Sigmoid colon (tissue), 7 donors: ENCODE measurements around the gene COPS7B. TPM values are rescaled to one million over a fixed set of nuclear protein-coding genes. Genes with fewer than 3 reads are reported as not detected.
"Not testable (repeated sequence)": the region's sequence is repeated elsewhere in the genome, so short reads cannot be mapped to it uniquely, and the experiment has no call there.

Experiments
- DNase-seq: peaks from one replicate; pipeline ENCODE4 v3.0.0-alpha.2; 2019
- H3K27ac ChIP-seq, 4 donors: fragments of 200-600 bp; sonication (generic); one replicate each; pipeline ENCODE4 v1.5.1; 2016 to 2019; ENCODE audit warnings: mild to moderate bottlenecking in 1 of 4
- H3K27me3 ChIP-seq, 3 donors: fragments of 200-600 bp; sonication (generic); one replicate each; pipeline ENCODE4 v1.5.1; 2019; ENCODE audit warnings: mild to moderate bottlenecking in 1 of 3
- H3K36me3 ChIP-seq, 4 donors: fragments of 200-600 bp; sonication (generic); one replicate each; pipeline ENCODE4 v1.5.1; 2016 to 2019
- H3K4me1 ChIP-seq, 4 donors: fragments of 200-600 bp; sonication (generic); one replicate each; pipeline ENCODE4 v1.5.1; 2017 to 2019
- H3K4me3 ChIP-seq, 4 donors: fragments of 200-600 bp; sonication (generic); one replicate each; pipeline ENCODE4 v1.5.1; 2017 to 2019; ENCODE audit warnings: mild to moderate bottlenecking in 2 of 4, moderate library complexity in 1 of 4
- H3K9me3 ChIP-seq, 4 donors: fragments of 200-600 bp in 3 of 4; sonication (generic) in 3 of 4; one replicate each; pipeline versions ENCODE4 v1.5.1 to v1.6.1; 2013 to 2019
- EP300 ChIP-seq, 4 donors: sonication (generic); formaldehyde crosslinking; IDR thresholded peaks; one replicate each; pipeline ENCODE4 v1.6.1; 2017; ENCODE audit warnings: antibody characterized with exemption in 4 of 4
- POLR2A ChIP-seq, 2 donors: fragments of 450-650 bp; IDR thresholded peaks; one replicate each; pipeline ENCODE4 v1.6.1; 2016; ENCODE audit warnings: antibody characterized with exemption in 2 of 2, mild to moderate bottlenecking in 2 of 2, moderate library complexity in 2 of 2
- POLR2AphosphoS5 ChIP-seq, 4 donors: sonication (generic); formaldehyde crosslinking; IDR thresholded peaks; one replicate each; pipeline ENCODE4 v1.6.1; 2017; ENCODE audit warnings: antibody characterized with exemption in 4 of 4
- WGBS, 2 donors: extraction: QIAGEN DNeasy Blood & Tissue Kit; methylation state at CpG; one replicate each; pipeline ENCODE4 v1.1.7; 2013; 5-methylcytosine and 5-hydroxymethylcytosine counted together
- intact Hi-C: fragments of 100-400 bp; cut with DNase I; formaldehyde crosslinking; loops from one replicate; pipeline ENCODE4 v1.15.1; 2023
- polyA plus RNA-seq, 3 donors: library from polyadenylated mRNA; stranded (reverse); fragments of 200-250 nt; gene quantifications; one replicate each; pipeline ENCODE4 v1.2.3, GENCODE V29; 2013
- total RNA-seq, 4 donors: library from RNA; depleted of rRNA; stranded (reverse); fragments of >200 nt; gene quantifications; one replicate each; pipeline ENCODE4 v1.1.0, GENCODE V29; 2016
- TF ChIP-seq, protein P1 (sequence below), 4 experiments: fragments of 450-650 bp in 3 of 4; fragments of 200-600 bp in 1 of 4; IDR thresholded peaks; one replicate each; pipeline ENCODE4 v1.5.1; 2016 to 2019; ENCODE audit warnings: antibody characterized with exemption in 4 of 4, mild to moderate bottlenecking in 3 of 4, moderate library complexity in 2 of 4
- donor health status: healthy with polysubstance abuse.
- donor health status: Bipolar disorder and iron deficiency.
- donor health status: healthy.

COPS7B gene
- total RNA-seq (10 to 100 TPM; 16.8 to 43.8 (median 24.9) TPM), polyA plus RNA-seq (10 to 100 TPM in 2 of 3 donors, 1 to 10 TPM in 1; 8.1 to 27.8 (median 15.0) TPM)

- peak within 1 kb of the TSS; percentile 77 to 100 (median 92) for H3K4me3 ChIP-seq
- no peaks in the 10 kb centered on the region for H3K27me3 ChIP-seq
- TF ChIP-seq EP300 (IDR thresholded peaks at IDR 0.05) (peak in 1 of 4 donors; percentile 13), POLR2AphosphoS5 (IDR thresholded peaks at IDR 0.05) (peak in 3 of 4 donors; percentile 60 to 68 (median 66)), POLR2A (IDR thresholded peaks at IDR 0.05) (no peak)
- peak; percentile 86 for DNase-seq
- intact Hi-C loops, result loop anchor here (2.0 to 10.0 kb wide), 3 partner anchors 102 to 319 kb away; partner anchors contain the start of gene DIS3L2
- H3K27ac ChIP-seq, result peak within 1 kb of the TSS; percentile 78 to 84 (median 80)
- 1% methylated on average over 69 of the region's 69 CpGs for WGBS, 2 donors
- no peaks in the 10 kb centered on the region for H3K9me3 ChIP-seq
- peaks cover 0 to 30% (median 6%) of the 10 kb centered on the region in 4 donors for H3K36me3 ChIP-seq
- H3K4me1 ChIP-seq, result peaks cover 0 to 51% (median 46%) of the 10 kb centered on the region in 4 donors
These were observed at the start of gene COPS7B for GRCh38 chr2:231786177-231786916. TSS of gene COPS7B (plus strand) at chr2:231786445. CDS start at chr2:231788571, 2,126 bp downstream.

DNA sequence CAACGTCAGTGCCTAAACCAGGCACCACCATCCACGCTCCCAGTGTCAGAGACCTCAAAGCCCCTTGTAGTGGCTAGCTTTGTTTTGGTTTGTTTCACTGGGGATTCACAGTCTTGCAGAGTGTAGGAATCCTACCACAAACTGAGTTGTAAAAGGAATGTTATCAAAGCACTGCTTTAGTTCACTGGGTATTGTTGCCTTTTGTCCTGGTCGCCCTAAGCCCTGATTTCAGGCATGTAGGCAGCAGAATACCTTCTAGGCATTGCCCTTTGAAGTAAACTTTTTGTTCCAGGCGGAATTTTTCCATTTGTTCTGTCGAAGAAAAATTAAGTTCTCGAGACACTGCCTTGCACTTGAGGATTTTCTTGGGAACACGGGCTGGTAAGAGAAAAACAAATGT, 48.5 kb upstream of the COPS7B start:
- Histone ChIP-seq H3K9me3 (no peaks in the 10 kb centered on the region), H3K4me1 (no peaks in the 10 kb centered on the region), H3K36me3 (peaks cover 0 to 44% (median 14%) of the 10 kb centered on the region in 4 donors), H3K4me3 (no peak overlapping the region), H3K27me3 (no peaks in the 10 kb centered on the region), H3K27ac (no peak overlapping the region)
- DNase-seq, result no peak
- intact Hi-C loops, result no loop called here
- 95 to 96% methylated on average over 7 of the region's 7 CpGs for WGBS, 2 donors
- TF ChIP-seq, protein P1, sequence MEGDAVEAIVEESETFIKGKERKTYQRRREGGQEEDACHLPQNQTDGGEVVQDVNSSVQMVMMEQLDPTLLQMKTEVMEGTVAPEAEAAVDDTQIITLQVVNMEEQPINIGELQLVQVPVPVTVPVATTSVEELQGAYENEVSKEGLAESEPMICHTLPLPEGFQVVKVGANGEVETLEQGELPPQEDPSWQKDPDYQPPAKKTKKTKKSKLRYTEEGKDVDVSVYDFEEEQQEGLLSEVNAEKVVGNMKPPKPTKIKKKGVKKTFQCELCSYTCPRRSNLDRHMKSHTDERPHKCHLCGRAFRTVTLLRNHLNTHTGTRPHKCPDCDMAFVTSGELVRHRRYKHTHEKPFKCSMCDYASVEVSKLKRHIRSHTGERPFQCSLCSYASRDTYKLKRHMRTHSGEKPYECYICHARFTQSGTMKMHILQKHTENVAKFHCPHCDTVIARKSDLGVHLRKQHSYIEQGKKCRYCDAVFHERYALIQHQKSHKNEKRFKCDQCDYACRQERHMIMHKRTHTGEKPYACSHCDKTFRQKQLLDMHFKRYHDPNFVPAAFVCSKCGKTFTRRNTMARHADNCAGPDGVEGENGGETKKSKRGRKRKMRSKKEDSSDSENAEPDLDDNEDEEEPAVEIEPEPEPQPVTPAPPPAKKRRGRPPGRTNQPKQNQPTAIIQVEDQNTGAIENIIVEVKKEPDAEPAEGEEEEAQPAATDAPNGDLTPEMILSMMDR (IDR thresholded peaks at IDR 0.05), result no peak
- TF ChIP-seq EP300 (IDR thresholded peaks at IDR 0.05) (no peak), POLR2A (IDR thresholded peaks at IDR 0.05) (no peak), POLR2AphosphoS5 (IDR thresholded peaks at IDR 0.05) (no peak)

DNA sequence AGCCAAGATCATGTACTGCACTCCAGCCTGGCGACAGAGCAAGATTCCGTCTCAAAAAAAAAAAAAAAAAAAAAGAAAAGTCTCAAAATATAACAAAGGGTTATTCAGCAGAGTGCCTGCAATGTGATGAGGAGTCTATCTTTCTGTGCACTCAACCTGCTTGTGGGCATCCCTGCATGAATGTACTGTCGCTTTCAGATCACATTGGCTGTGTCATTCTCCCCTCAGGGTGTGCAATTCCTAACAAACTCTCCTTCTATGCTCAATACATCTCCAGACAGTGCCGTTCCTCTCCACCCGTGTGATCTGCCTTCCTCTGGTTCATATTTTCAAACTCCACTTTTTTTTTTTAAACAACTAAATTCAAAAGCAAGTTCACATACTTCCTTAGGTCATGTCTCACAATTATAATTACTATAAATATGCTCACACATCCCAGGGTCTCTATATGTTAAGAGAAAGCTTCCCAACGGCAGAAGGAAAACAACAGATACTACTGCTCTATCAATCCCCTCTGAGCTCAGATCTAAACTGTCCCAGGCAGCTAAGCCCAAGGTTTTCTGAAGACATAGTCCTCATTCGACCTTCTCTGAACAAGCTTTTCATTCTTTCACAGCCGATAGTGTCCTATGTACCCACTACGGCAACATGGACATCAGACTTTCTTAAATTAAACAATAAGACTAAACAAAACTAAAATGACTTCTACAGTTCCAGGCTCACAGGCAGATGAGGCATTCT, 42.7 kb upstream of the COPS7B start:
- 80 to 84% methylated on average over 9 of the region's 9 CpGs for WGBS, 2 donors
- Histone ChIP-seq H3K9me3 (no peaks in the 10 kb centered on the region), H3K27me3 (no peaks in the 10 kb centered on the region), H3K36me3 (no peaks in the 10 kb centered on the region), H3K4me3 (no peak overlapping the region), H3K27ac (no peak overlapping the region), H3K4me1 (no peaks in the 10 kb centered on the region)
- no peak for TF ChIP-seq POLR2A (IDR thresholded peaks at IDR 0.05)
- TF ChIP-seq POLR2AphosphoS5 (IDR thresholded peaks at IDR 0.05), result no peak
- TF ChIP-seq, protein P1 (IDR thresholded peaks at IDR 0.05), result no peak
- no peak for TF ChIP-seq EP300 (IDR thresholded peaks at IDR 0.05)
- intact Hi-C loops, result no loop called here
- no peak for DNase-seq

GRCh38 chr2:231745303-231746038, 40.8 kb upstream of the COPS7B start:
- no peaks in the 10 kb centered on the region for H3K9me3 ChIP-seq
- TF ChIP-seq POLR2A (IDR thresholded peaks at IDR 0.05) (no peak), EP300 (IDR thresholded peaks at IDR 0.05) (no peak), POLR2AphosphoS5 (IDR thresholded peaks at IDR 0.05) (no peak)
- TF ChIP-seq, protein P1 (IDR thresholded peaks at IDR 0.05), result no peak
- intact Hi-C loops, result no loop called here
- no peaks in the 10 kb centered on the region for H3K4me1 ChIP-seq
- no peaks in the 10 kb centered on the region for H3K27me3 ChIP-seq
- no peak overlapping the region for H3K27ac ChIP-seq
- no peaks in the 10 kb centered on the region for H3K36me3 ChIP-seq
- 86% methylated on average over 6 of the region's 6 CpGs for WGBS, 2 donors
- DNase-seq, result no peak
- H3K4me3 ChIP-seq, result no peak overlapping the region

- H3K9me3 ChIP-seq, H3K27ac ChIP-seq, intact Hi-C loops, H3K27me3 ChIP-seq, H3K36me3 ChIP-seq, H3K4me3 ChIP-seq, H3K4me1 ChIP-seq, DNase-seq: not testable (repeated sequence)
- WGBS, 2 donors, result 66 to 68% methylated on average over 6 of the region's 6 CpGs
These were observed 37.9 kb upstream of the COPS7B start for GRCh38 chr2:231748153-231748896.

- H3K27ac ChIP-seq, DNase-seq, H3K9me3 ChIP-seq, H3K4me1 ChIP-seq, intact Hi-C loops, H3K36me3 ChIP-seq, H3K4me3 ChIP-seq, H3K27me3 ChIP-seq: not testable (repeated sequence)
- 87 to 96% methylated on average over 10 of the region's 10 CpGs for WGBS, 2 donors
These were observed 37.2 kb upstream of the COPS7B start for GRCh38 chr2:231749016-231749415.
